IMR-90 (cell line): Measurements from ENCODE around the gene MOB2.
A peak's percentile ranks its signal among the peaks of the same experiment; 100 is the strongest.

Experiments used
- BHLHE40 ChIP-seq: fragments of 150-350 bp; IDR thresholded peaks from 2 replicates; pipeline ENCODE4 v1.6.1; 2016; ENCODE audit warnings: mild to moderate bottlenecking, low read depth, low read length
- CEBPB ChIP-seq: IDR thresholded peaks from 2 replicates; pipeline ENCODE4 v1.6.1; 2012; ENCODE audit warnings: low read depth, low read length, improper control_type of control experiment
- CHD1 ChIP-seq: IDR thresholded peaks from 2 replicates; pipeline ENCODE4 v1.6.1; 2012; ENCODE audit warnings: low read depth, low read length, improper control_type of control experiment
- CTCF ChIP-seq: conservative IDR thresholded peaks from 2 replicates; pipeline ENCODE4 v1.5.1; 2012; ENCODE audit warnings: mild to moderate bottlenecking, low read depth, low read length, improper control_type of control experiment
- ELK1 ChIP-seq: fragments of 150-350 bp; IDR thresholded peaks from 2 replicates; pipeline ENCODE4 v1.6.1; 2016; ENCODE audit warnings: low read depth, mild to moderate bottlenecking, low read length, moderate library complexity, borderline replicate concordance
- FOS ChIP-seq: fragments of 150-350 bp; IDR thresholded peaks from 2 replicates; pipeline ENCODE4 v1.6.1; 2016; ENCODE audit warnings: low read depth, low read length
- MAFK ChIP-seq: IDR thresholded peaks from 2 replicates; pipeline ENCODE4 v1.6.1; 2012; ENCODE audit warnings: low read depth, low read length, improper control_type of control experiment
- MXI1 ChIP-seq: IDR thresholded peaks from 2 replicates; pipeline ENCODE4 v1.6.1; 2012; ENCODE audit warnings: low read depth, mild to moderate bottlenecking, low read length, moderate library complexity, borderline replicate concordance
- NFE2L2 ChIP-seq: fragments of 150-350 bp; IDR thresholded peaks from 2 replicates; pipeline ENCODE4 v1.6.1; 2016; ENCODE audit warnings: low read depth, mild to moderate bottlenecking, low read length
- POLR2A ChIP-seq: IDR thresholded peaks from 2 replicates; pipeline ENCODE4 v1.6.1; 2012; ENCODE audit warnings: mild to moderate bottlenecking, low read depth, low read length
- RAD21 ChIP-seq: IDR thresholded peaks from 2 replicates; pipeline ENCODE4 v1.6.1; 2012; ENCODE audit warnings: low read length, improper control_type of control experiment
- RFX5 ChIP-seq: IDR thresholded peaks from 2 replicates; pipeline ENCODE4 v1.8.0; 2012; ENCODE audit warnings: low read depth, mild to moderate bottlenecking, low read length, moderate library complexity
- SMC3 ChIP-seq: fragments of 150-350 bp; IDR thresholded peaks from 2 replicates; pipeline ENCODE4 v1.6.1; 2016; ENCODE audit warnings: low read depth, mild to moderate bottlenecking, antibody characterized with exemption, low read length, moderate library complexity
- USF2 ChIP-seq: fragments of 150-350 bp; IDR thresholded peaks from 2 replicates; pipeline ENCODE4 v1.6.1; 2017; ENCODE audit warnings: mild to moderate bottlenecking, antibody characterized with exemption, low read length, low read depth

GRCh38 chr11:1460396-1460985 lies 26.1 kb downstream of the MOB2 start:
- no peak for TF ChIP-seq CTCF
- TF ChIP-seq POLR2A, result no peak
- no peak for TF ChIP-seq CHD1
- TF ChIP-seq USF2, result no peak
- TF ChIP-seq CEBPB, result peak; percentile 53
- TF ChIP-seq NFE2L2, result no peak
- no peak for TF ChIP-seq BHLHE40
- no peak for TF ChIP-seq RAD21
- no peak for TF ChIP-seq ELK1
- no peak for TF ChIP-seq SMC3
- no peak for TF ChIP-seq MAFK
- TF ChIP-seq RFX5, result no peak
- TF ChIP-seq MXI1, result no peak
- TF ChIP-seq FOS, result no peak
